ENCODE results near the gene TRAPPC10. TPM values are rescaled to one million over a fixed set of nuclear protein-coding genes. Genes with fewer than 3 reads are reported as not detected.

TRAPPC10 gene
- total RNA-seq, 1 donor from 2014 or later = 20.3 TPM

DNA sequence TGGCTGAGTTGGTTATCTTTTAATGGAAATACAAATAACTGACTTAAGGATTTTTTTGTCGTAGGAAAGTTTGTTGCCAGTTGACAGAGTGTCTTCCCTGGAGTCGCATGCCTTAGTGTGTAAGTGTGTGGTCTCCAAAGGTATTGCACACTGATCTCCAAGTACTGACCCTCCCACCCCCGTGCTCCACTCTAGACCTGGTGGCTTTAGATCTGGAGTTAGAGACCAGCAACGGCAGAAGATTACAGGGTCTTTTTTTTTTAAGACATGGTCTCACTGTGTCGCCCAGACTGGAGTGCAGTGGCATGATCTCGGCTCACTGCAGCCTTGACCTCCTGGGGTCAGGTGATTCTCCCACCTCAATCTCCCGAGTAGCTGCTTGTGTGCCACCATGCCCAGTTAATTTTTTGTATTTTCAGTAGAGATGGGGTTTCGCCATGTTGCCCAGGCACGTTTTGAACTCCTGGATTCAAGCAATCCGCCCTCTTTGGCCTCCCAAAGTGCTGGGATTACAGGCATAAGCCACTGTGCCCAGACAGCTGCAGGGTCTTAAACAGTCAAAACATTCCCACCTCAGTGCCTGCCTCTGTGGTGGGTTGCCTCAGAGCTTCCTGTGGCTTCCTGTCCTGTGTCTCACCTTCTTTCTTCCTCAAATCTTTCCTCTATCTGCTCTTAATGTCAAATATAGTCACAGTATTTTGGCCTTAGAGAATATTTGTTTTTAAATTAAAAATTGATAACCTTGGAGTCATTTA lies 6.9 kb downstream of the TRAPPC10 start:
- intact Hi-C loops (cut with DNase I) = no loop called here
- ATAC-seq (ENCODE audit: poor library complexity) = no peak
- DNase-seq = no peak

DNA sequence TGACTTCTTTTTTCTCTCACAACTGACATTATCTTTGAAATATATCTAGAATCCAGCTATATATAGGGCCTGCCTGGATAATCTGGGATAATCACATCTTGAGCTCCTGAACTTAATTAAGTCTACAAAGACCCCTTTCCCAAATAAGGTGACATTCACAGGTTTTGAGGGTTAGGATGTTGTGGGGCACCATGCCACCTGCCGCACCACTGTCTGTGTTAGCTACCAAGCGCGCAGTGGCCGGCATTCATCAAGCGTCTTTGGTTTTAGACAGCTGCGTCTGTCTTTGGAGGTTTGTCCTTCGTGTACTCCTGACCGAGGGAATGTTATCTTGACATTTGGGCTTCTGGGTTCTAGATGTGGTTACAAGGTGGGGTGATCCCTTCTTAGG lies 7.5 kb downstream of the TRAPPC10 start:
- ATAC-seq (ENCODE audit: poor library complexity) (no peak), DNase-seq (no peak)
- intact Hi-C loops (cut with DNase I) = no loop called here

DNA sequence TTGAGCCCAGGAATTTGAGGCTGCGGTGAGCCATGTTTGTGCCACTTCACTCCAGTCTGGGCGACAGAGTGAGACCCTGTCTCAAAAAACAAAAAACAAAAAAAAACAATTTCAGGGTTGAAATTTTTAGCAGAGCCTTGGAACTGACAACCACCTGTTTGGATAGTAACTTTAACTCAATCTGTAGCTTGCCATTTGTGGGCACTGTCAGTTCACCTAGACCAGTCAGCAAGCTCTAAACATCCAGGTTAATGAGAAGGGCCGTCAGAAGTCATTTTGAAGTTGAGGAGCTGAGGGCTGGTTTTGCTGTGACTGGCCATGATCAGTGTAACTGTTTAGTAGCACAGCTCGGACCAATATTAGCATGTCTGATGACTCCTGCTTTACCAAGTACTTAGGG lies 8.4 kb downstream of the TRAPPC10 start:
- DNase-seq (no peak), ATAC-seq (ENCODE audit: poor library complexity) (no peak)
- intact Hi-C loops (cut with DNase I) = loop anchor here (10.0 kb wide), 1 partner anchor 74 kb away; no protein-coding TSS in a partner anchor

DNA sequence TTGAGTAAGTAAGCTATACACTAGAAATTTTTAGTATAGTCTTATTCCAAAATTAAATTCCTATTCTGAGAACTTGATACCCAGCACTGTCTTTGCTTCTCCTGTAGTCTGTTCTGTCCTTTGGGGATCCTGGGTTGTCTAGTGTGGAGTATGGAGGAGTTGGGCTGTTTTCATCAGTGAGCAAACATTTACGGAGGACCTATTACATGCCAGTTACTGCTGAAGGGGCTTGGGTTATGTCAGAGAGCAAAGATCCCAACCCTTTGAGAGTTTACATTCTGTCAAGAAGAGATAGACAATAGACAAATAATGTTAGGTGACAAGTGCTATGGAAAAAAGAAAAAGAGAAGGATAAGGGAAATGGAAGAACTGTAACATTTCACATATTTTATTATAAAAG lies 9.0 kb downstream of the TRAPPC10 start:
- DNase-seq (no peak), ATAC-seq (ENCODE audit: poor library complexity) (no peak)
- intact Hi-C loops (cut with DNase I) = loop anchor here (10.0 kb wide), 1 partner anchor 74 kb away; no protein-coding TSS in a partner anchor

DNA sequence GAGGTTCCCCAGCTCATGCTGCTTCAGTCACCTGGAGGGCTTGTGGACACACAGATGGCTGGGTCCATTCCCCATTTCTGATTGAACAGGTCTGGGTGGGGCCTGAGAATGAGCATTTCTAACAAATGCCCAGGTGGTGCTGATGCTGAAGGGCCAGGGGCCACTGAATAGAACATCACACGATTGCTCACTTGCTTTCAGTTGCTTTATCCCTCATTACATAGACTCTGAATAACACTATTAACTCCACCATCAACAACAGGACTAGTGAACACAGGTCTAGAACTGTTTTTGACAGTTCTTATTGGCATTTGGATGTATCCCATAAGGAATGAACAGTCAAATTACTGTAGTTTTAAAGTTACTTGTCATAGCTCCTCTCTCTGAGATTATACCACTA lies 12.1 kb downstream of the TRAPPC10 start:
- intact Hi-C loops (cut with DNase I) = loop anchor here (10.0 kb wide), 1 partner anchor 71 kb away; no protein-coding TSS in a partner anchor
- ATAC-seq (ENCODE audit: poor library complexity) (no peak), DNase-seq (no peak)

DNA sequence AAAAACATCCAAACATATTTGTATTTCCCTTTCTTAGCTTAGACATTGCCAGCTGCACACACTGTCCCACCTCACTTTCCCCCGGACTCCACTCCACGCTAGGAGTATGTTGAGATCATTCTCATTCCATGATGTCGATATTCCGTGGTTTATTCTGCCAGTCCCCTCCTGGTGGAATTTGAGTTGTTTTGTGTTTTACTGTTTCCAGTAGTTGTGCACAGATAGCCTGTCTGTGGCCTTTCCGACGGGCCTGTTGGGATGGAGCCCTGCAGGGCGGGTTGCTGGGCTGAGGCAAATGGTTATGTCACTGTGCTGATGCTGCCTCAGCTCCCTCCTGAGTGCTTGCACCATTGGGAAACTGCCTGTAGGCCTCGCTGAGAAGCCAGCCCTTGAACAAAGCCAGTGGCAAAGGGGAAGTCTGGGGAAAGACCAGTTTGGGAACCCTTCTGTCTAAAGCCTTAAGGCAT lies 12.8 kb downstream of the TRAPPC10 start:
- peak; percentile 80 for DNase-seq
- peak; percentile 77 for ATAC-seq (ENCODE audit: poor library complexity)
- intact Hi-C loops (cut with DNase I) = loop anchor here (10.0 kb wide), 1 partner anchor 70 kb away; no protein-coding TSS in a partner anchor

DNA sequence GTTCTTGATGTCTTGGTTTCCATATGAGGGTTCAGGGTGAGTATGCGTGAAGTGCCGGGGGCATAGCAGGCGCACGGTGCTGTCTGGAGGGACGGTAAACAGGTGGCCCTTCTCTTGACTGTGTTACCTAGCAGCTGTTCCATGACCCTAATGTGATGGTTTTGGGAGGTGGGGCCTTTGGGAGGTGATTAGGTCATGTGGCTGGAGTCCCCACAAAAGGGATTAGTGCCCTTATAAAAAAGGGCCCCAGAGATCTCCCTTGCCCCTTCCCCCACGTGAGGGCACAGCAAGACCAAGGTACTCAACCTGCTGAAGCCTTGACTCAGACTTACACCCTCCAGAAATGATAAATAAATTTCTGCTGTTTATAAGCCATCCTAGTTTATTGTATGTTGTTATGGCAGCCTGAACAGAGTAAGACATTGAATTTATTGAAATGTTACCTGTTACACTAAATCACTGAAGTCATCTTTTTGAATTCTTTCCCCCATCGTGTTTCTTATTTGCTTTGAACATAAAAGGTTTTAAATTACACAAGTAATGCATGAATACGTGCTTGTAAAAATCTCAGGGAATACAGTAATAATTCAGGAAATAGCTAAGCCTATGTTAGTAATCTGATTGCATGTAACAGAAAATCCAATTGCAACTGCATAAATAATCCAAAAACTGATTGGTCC lies 15.6 kb downstream of the TRAPPC10 start:
- ATAC-seq (ENCODE audit: poor library complexity) (no peak), DNase-seq (no peak)
- intact Hi-C loops (cut with DNase I) = loop anchor here (10.0 kb wide), 1 partner anchor 67 kb away; no protein-coding TSS in a partner anchor

DNA sequence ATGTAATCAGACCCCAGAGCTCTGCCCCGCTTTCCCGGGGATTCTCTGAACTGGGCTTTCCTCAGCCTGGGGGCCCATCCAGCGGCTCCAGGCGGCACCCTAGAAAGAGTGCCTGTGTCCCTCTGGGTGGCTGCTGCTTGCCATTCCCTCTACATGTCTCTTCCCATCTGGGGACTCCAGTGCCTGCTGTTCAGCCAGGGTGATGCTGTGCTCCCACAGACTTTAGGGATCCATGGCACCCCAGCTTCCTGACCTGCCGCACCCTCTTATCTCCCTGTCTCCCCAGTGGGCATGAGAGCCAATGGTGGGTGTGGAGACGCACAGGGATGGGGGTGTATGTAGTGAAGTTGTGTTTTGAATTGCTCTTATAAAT lies 16.2 kb downstream of the TRAPPC10 start:
- ATAC-seq (ENCODE audit: poor library complexity) (no peak), DNase-seq (no peak)
- intact Hi-C loops (cut with DNase I) = loop anchor here (10.0 kb wide), 1 partner anchor 67 kb away; no protein-coding TSS in a partner anchor

DNA sequence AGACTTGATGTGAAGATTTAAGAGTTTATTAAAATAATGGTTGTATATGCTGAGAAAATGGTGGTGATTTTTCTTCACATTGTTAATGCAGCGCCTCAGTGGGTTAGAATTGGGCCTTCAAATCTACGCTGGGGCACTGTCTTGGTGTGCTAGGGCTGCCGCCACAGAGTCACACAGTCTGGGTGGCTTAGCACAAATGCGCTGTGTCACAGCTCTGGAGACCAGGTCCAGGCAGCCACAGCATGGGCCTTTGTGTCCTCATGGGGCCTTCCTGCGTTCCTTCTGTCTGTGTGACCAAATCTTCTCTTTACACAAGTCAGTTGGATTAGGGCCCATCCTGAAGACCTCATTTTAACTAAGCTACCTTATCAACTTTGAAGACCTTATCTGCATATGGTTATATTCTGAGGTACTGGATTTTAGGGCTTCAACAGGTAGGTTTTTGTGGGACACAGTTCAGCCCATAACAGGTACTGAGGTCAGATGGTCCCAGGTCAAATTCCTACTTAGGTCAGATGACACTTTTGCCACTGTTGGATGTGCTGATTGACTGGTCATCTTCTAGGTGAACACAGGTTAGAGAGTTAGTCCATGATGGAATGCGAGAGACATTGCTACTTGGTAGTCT lies 17.5 kb downstream of the TRAPPC10 start:
- intact Hi-C loops (cut with DNase I) = loop anchor here (10.0 kb wide), 1 partner anchor 65 kb away; no protein-coding TSS in a partner anchor
- DNase-seq (no peak), ATAC-seq (ENCODE audit: poor library complexity) (no peak)

DNA sequence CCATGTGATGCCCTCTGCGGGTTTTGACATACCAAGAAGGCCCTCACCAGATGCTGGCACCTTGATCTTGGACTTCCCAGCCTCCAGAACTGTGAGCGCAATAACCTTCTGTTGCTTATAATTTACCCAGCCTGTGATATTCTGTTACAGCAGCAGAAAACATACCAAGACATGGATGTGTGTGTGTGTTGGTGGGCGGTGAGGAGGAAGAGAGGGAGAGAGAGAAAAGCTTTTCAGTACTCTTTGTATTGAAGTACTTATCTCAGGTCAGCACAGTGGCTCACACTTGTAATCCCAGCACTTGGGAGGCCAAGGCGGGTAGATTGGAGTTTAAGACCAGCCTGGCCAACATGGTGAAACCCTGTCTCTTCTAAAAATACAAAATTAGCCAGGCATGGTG lies 23.1 kb downstream of the TRAPPC10 start:
- intact Hi-C loops (cut with DNase I) = no loop called here
- DNase-seq (no peak), ATAC-seq (ENCODE audit: poor library complexity) (no peak)

DNA sequence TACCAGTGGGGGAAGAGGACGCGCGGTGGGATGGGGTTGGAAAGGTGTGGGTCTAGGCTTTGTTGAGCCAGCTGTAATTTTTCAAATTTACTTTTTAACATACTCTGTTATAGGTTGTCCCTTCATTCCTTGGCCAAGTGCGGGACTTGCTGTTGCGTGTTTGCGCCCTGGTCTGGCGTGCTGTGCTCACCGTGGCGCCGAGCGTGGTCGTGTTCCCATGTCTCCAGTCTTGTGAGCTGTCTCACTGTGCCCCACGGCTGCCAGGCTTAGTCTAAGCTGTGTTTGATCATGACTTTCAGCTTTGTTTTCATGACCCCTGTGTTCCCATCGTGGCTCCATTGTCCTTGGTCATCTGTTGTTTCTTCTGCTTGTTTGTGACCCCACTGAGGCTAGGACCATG lies 26.0 kb downstream of the TRAPPC10 start:
- DNase-seq = no peak
- intact Hi-C loops (cut with DNase I) = no loop called here
- no peak for ATAC-seq (ENCODE audit: poor library complexity)

DNA sequence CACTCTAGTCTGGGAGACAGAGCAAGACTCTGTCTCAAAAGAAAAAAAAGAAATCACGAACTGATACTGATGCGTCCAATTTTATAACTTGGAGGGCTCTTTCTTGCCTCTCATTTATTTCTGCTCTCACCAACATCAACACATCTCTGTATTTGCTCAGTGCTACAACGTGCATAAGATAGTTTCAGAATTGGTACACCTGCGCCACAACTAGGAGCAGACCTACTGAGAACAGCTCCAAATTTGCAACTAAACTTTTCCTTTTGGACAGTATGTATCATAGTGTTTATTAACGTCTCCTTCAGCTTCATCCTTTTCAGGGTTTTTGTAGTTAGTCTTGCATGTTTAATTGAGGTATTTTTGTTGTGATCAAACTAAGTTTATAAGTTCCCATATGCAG lies 27.7 kb downstream of the TRAPPC10 start:
- intact Hi-C loops (cut with DNase I) = no loop called here
- no peak for ATAC-seq (ENCODE audit: poor library complexity)
- DNase-seq = no peak

DNA sequence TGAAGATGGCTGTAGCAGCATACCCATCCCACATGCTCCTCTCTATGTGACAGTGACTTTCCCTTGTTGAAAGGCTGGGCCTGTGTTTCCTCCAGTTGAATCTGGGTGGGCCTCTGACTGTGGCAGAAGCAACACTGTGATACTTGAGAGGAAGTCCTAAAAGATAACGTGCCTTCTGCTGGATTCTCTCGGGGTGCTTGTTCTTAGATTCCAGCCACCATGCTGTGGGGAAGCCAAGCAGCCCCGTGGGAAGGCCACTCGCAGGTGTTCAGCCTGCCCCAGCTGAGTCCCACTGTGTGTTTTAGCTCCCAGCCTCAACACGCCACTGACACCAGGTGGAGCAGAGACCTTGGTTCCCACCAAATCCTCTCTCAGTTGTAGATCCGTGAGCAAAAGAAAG lies 31.5 kb downstream of the TRAPPC10 start:
- ATAC-seq (ENCODE audit: poor library complexity) = no peak
- intact Hi-C loops (cut with DNase I) = no loop called here
- DNase-seq = no peak

DNA sequence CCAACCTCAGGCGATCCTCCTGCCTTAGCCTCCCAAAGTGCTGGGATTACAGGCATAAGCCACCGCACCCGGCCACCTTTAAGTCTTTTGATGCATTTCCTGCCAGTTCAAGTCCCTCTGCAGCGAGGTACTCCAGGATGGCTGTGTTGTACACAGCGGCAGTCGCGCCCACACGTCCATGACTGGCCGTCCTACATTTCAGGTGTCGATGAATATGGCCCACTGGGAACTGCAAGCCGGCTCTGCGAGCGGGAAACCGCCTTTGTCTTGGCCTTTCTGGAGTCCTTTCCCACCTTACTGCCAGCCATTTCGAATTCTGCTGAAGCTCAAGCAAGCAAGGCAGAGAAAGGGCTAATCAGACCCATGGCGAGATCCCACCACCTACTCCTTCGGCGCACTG lies 34.6 kb downstream of the TRAPPC10 start:
- intact Hi-C loops (cut with DNase I) = no loop called here
- ATAC-seq (ENCODE audit: poor library complexity) = no peak
- no peak for DNase-seq

DNA sequence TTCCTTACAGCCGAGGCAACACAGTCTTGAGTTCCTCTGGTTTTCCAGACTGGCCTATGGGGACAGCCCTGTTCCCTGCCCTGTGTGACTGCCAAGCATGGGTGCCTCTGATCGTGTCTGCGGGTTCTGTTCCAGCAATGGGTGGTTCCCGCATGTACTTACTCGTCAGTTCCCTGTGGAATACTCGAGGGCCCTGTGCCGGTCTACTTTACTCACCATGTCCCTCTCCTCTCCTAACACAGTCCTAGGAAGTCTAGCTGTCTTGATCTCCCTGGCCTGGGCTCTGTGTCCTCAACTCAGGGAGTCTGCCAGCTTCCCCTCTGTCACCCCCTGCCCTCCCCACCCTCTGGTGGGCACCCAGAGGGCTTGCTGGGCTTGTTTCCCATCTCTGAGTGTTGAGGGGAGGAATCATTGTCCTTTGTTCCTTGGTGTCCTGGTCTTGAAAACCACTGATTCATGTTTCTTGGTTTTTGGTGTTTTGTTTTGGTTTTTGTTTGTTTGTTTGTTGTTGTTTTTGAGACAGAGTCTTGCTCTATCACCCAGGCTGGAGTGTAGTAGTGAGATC lies 36.0 kb downstream of the TRAPPC10 start:
- DNase-seq (no peak), ATAC-seq (ENCODE audit: poor library complexity) (no peak)

DNA sequence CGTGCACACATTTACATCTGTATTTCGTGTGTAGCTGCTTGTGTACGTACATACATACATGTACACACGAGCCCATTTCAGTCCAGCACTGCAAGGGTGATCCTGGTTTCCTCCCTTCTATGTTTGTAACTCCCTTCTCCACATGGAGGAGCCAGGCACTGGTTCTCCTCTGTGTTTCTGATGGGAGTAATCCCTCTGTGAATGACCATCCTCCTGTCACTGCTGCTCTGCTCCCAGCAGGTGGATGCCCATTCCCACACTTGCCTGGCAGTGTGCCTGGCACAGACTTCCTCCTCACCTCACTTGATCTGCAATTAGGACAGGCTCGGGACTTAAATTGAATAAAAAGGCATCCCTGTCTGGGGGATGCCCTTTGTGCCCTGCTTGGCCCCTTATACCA lies 37.1 kb downstream of the TRAPPC10 start:
- intact Hi-C loops (cut with DNase I) = no loop called here
- no peak for ATAC-seq (ENCODE audit: poor library complexity)
- DNase-seq = no peak

More for the DNA sequence above, 36.0 kb downstream of the TRAPPC10 start:
- intact Hi-C loops (cut with DNase I) = no loop called here

DNA sequence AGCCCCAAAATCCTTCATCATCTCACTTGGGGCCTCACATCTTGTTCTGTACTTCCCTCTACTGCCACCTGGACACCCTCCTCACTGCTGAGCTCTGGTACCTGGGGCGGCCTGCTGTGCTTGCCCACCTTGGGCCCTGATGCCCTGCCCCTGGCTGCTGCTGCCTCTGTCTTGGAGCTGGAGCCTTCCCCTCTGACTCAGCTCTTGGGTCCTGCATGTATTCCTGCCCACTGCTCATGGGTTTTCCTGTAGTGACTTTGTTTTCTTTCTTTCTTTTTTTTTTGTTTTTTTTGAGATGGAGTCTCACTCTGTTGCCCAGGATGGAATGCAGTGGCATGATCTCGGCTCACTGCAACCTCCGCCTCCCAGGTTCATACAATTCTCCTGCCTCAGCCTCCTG lies 37.5 kb downstream of the TRAPPC10 start:
- intact Hi-C loops (cut with DNase I) = no loop called here
- no peak for ATAC-seq (ENCODE audit: poor library complexity)
- DNase-seq = no peak

DNA sequence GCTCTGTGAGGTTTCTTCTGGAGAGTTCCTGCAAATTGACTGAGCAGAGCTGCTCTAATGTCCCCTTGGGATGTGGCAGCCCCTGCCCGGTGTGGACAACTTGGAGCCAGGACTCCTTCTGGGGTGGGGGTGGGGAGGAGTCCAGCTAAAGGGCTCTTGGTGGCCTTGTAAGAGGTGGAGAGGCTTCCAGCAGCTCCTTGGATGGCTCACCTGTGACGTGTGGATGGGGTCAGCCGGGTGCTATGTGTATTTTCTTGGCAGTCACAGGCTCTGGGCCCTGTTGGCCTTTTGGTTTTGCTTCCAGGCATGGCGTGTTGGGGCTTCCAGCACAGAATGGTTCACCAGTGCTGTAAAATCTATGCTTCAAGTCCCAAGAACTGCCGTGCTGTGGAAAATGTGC lies 38.2 kb downstream of the TRAPPC10 start:
- DNase-seq = no peak
- no peak for ATAC-seq (ENCODE audit: poor library complexity)
- intact Hi-C loops (cut with DNase I) = no loop called here

DNA sequence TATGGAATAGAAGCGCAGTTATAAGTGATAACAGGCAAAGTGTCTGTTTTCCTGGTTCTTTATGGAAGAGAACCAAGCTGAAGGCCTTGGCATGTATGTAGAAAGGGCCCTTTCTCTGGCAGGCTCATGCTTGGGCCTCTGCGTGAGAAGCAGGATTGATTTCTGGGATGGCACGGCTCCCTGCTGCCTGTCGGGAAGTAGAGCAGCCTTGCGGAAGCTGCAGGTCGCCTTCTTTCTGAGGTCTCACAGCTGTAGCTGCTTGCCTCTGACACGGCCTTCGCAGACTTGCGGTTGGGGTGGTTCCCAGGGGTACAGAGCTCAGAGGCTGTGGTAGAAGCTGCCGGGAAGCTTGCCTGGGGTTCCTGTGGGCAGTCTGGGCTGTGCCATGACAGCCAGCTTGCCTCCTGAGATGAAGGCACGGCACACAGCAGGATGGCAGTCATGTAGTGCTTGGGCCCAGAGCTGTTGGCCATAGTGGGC lies 39.4 kb downstream of the TRAPPC10 start:
- intact Hi-C loops (cut with DNase I) = no loop called here
- ATAC-seq (ENCODE audit: poor library complexity) (peak; percentile 71), DNase-seq (peak; percentile 71)
